Left lobe of liver (tissue), 1 donor: ENCODE measurements around the gene NTNG1. TPM values are rescaled to one million over a fixed set of nuclear protein-coding genes. Genes with fewer than 3 reads are reported as not detected.

Experiments
- total RNA-seq: library from RNA; stranded (reverse); gene quantifications from one replicate; pipeline ENCODE4 v1.2.1, GENCODE V29; 2021
- donor health status: DM: no; HTN: yes; CAD: no.

The NTNG1 gene
- total RNA-seq, 1 donor from 2014 or later = not detected

Other genes starting within 250 kb of the NTNG1 start
- gene PRMT6, start 84.4 kb upstream of the NTNG1 start, total RNA-seq = 5.1 TPM